GM12878 (cell line): ENCODE data around the gene TPST1. TPM values are rescaled to one million over a fixed set of nuclear protein-coding genes. Genes with fewer than 3 reads are reported as not detected.

Source experiments
- ATAC-seq: fragments of 200-7000 bp; cut with Tn5 transposase; 3 replicates; pipeline ENCODE4 v1.9.1; 2020; ENCODE audit warnings: mild to moderate bottlenecking, moderate library complexity
- BruUV-seq: library from RNA; stranded (reverse); fragments of 400-500 nt; replicated peaks from 2 replicates; lab custom pipeline; 2021; lab: Mats Ljungman, UMichigan
- CTCF ChIA-PET: fragments of 300-600 bp; sonication (Branson Sonifier 250); formaldehyde crosslinking; extraction: SDS; loops from one replicate; lab custom pipeline; 2021; ENCODE audit warnings: inconsistent platforms; lab: Yijun Ruan, JAX
- POLR2A ChIA-PET: fragments of 350-600 bp; formaldehyde crosslinking; extraction: SDS; loops from one replicate; lab custom pipeline; 2021; ENCODE audit warnings: inconsistent platforms; lab: Charles Lee
- RAD21 ChIA-PET: fragments of 300-600 bp; sonication (Branson Sonifier 250); formaldehyde crosslinking; loops from one replicate; lab custom pipeline; 2023; ENCODE audit warnings: antibody characterized with exemption; ENCODE audit not compliant: unreplicated experiment; lab: Charles Lee
- SMC1A ChIA-PET: fragments of 300-600 bp; sonication (Branson Sonifier 250); formaldehyde crosslinking; loops from one replicate; lab custom pipeline; 2023; ENCODE audit not compliant: unreplicated experiment, uncharacterized antibody; lab: Charles Lee
- DNase-seq: peaks from one replicate; pipeline ENCODE4 v3.0.0-alpha.2; 2011; ENCODE audit warnings: low read depth, low spot score
- FAIRE-seq: peaks from 3 replicates; lab custom pipeline; 2011; peaks lifted over from hg19 to GRCh38; lab: Jason Lieb, UNC
- H2AFZ ChIP-seq: 2 replicates; pipeline ENCODE4 v1.6.0; 2011; ENCODE audit warnings: low read depth, low read length, control low read depth; ENCODE audit not compliant: control insufficient read depth
- H3K27ac ChIP-seq: 2 replicates; pipeline ENCODE4 v1.5.1; 2011; ENCODE audit warnings: control low read depth; ENCODE audit not compliant: control insufficient read depth, insufficient read depth
- H3K27me3 ChIP-seq, 2 experiments: replicated peaks in 1 of 2; 2 replicates each; pipeline versions ENCODE4 v1.6.0 to v1.6.1; 2011; ENCODE audit warnings: low read length in 1 of 2; ENCODE audit not compliant: control insufficient read depth in 2 of 2, insufficient read depth in 2 of 2
- H3K36me3 ChIP-seq, 2 experiments: 2 replicates each; pipeline ENCODE4 v1.5.1; 2011; ENCODE audit warnings: low read length in 1 of 2; ENCODE audit not compliant: control insufficient read depth in 2 of 2, insufficient read depth in 2 of 2
- H3K4me1 ChIP-seq: 2 replicates; pipeline ENCODE4 v1.6.1; 2011; ENCODE audit warnings: mild to moderate bottlenecking, low read length, moderate library complexity, mixed read lengths; ENCODE audit not compliant: control insufficient read depth, insufficient read depth
- H3K4me2 ChIP-seq: 2 replicates; pipeline ENCODE4 v1.6.0; 2011; ENCODE audit warnings: control low read depth; ENCODE audit not compliant: control insufficient read depth, insufficient read depth
- H3K4me3 ChIP-seq: fragments of 200-600 bp; sonication (generic); 2 replicates; pipeline ENCODE4 v1.5.1; 2016
- H3K79me2 ChIP-seq: 2 replicates; pipeline ENCODE4 v1.6.0; 2011; ENCODE audit warnings: low read length; ENCODE audit not compliant: control insufficient read depth, insufficient read depth
- H3K9ac ChIP-seq: 2 replicates; pipeline ENCODE4 v1.8.0; 2011; ENCODE audit warnings: low read length, control low read depth, mixed read lengths; ENCODE audit not compliant: control insufficient read depth, insufficient read depth
- H3K9me3 ChIP-seq: replicated peaks from 3 replicates; pipeline ENCODE4 v1.5.1; 2011; ENCODE audit warnings: mild to moderate bottlenecking, low read length; ENCODE audit not compliant: control insufficient read depth, insufficient read depth
- H4K20me1 ChIP-seq: 2 replicates; pipeline ENCODE4 v1.6.0; 2011; ENCODE audit not compliant: control insufficient read depth, insufficient read depth
- EZH2 ChIP-seq: IDR thresholded peaks from 2 replicates; pipeline ENCODE4 v1.6.1; 2012; ENCODE audit warnings: low read depth, mild to moderate bottlenecking, control low read depth, inconsistent platforms, low read length, borderline replicate concordance; ENCODE audit not compliant: control insufficient read depth
- FOS ChIP-seq: IDR thresholded peaks from 3 replicates; pipeline ENCODE4 v1.6.1; 2011; ENCODE audit warnings: borderline replicate concordance; ENCODE audit not compliant: insufficient read length; ENCODE audit errors: extremely low read depth
- JUND ChIP-seq: IDR thresholded peaks from 2 replicates; pipeline ENCODE4 v1.6.1; 2012; ENCODE audit warnings: low read depth, mild to moderate bottlenecking, low read length, improper control_type of control experiment, moderate library complexity
- KDM1A ChIP-seq: fragments of 200-600 bp; sonication (generic); IDR thresholded peaks from 2 replicates; pipeline ENCODE4 v1.6.1; 2016; ENCODE audit warnings: borderline replicate concordance
- NBN ChIP-seq: fragments of 450-650 bp; IDR thresholded peaks from 2 replicates; pipeline ENCODE4 v1.6.1; 2016
- NFYA ChIP-seq: IDR thresholded peaks from 2 replicates; pipeline ENCODE4 v1.6.1; 2011; ENCODE audit warnings: low read depth, mild to moderate bottlenecking, low read length, improper control_type of control experiment, borderline replicate concordance
- NR2F1 ChIP-seq: fragments of 450-650 bp; conservative IDR thresholded peaks from 2 replicates; pipeline ENCODE4 v1.6.1; 2017; ENCODE audit warnings: mild to moderate bottlenecking
- PAX8 ChIP-seq: fragments of 450-650 bp; IDR thresholded peaks from 2 replicates; pipeline ENCODE4 v1.6.1; 2017; ENCODE audit warnings: mild to moderate bottlenecking, moderate library complexity
- POLR2AphosphoS2 ChIP-seq: IDR thresholded peaks from 2 replicates; pipeline ENCODE4 v1.6.1; 2011; ENCODE audit warnings: low read depth, mild to moderate bottlenecking, low read length, improper control_type of control experiment, moderate library complexity
- POLR2AphosphoS5 ChIP-seq: IDR thresholded peaks from 2 replicates; pipeline ENCODE4 v1.6.1; 2011; ENCODE audit warnings: mild to moderate bottlenecking, low read length, inconsistent platforms
- SPI1 ChIP-seq: IDR thresholded peaks from 2 replicates; pipeline ENCODE4 v1.6.1; 2011; ENCODE audit warnings: low read depth, mild to moderate bottlenecking, low read length, moderate library complexity, borderline replicate concordance; ENCODE audit not compliant: insufficient read depth
- SREBF1 ChIP-seq: IDR thresholded peaks from 2 replicates; pipeline ENCODE4 v1.6.1; 2012; ENCODE audit warnings: mild to moderate bottlenecking, low read length
- TBL1XR1 ChIP-seq: IDR thresholded peaks from 2 replicates; pipeline ENCODE4 v1.6.1; 2012; ENCODE audit warnings: low read depth, low read length, improper control_type of control experiment
- WGBS: methylation state at CpG from one replicate; pipeline ENCODE4 v1.1.6; 2016; ENCODE audit warnings: low lambda C conversion rate; ENCODE audit not compliant: insufficient replicate concordance, insufficient coverage; ENCODE audit errors: missing lambda C conversion rate; 5-methylcytosine and 5-hydroxymethylcytosine counted together
- in situ Hi-C: fragments of 300-500 bp; cut with MboI; formaldehyde crosslinking; loops from 9 replicates; pipeline ENCODE4 v1.14.3; 2018; ENCODE audit warnings: mixed read lengths
- intact Hi-C: fragments of 100-400 bp; cut with micrococcal nuclease; formaldehyde crosslinking; loops from one replicate; pipeline ENCODE4 v1.14.2; 2022; ENCODE audit not compliant: unreplicated experiment
- polyA plus RNA-seq, 11 experiments: library from polyadenylated mRNA; depleted of rRNA in 4 of 11; unstranded in 6 of 11; stranded (reverse) in 5 of 11; fragments of >200 nt; fragmentation: Nextera tagmentation in 4 of 11; fragmentation: Illumina TruSeq in 1 of 11; extraction: Ambion mirVana in 4 of 11; extraction: Trizol in 1 of 11; gene quantifications; 1 replicate in 1 of 11; 2 replicates in 10 of 11; pipeline versions ENCODE4 v1.2.1 to v1.2.3, GENCODE V29; 2011 to 2016; ENCODE audit warnings: inconsistent platforms in 2 of 11, missing spikeins in 2 of 11, low read depth in 1 of 11
- total RNA-seq, 4 experiments: library from RNA; depleted of rRNA in 3 of 4; stranded (reverse); fragments of >200 nt in 3 of 4; fragmentation: Illumina TruSeq in 1 of 4; extraction: Trizol in 1 of 4; gene quantifications; 2 replicates each; pipeline versions ENCODE4 v1.2.1 to v1.2.3, GENCODE V29; 2013 to 2021
- TF ChIP-seq, protein P1 (sequence below): IDR thresholded peaks from 2 replicates; pipeline ENCODE4 v1.6.1; 2012; ENCODE audit warnings: low read depth, low read length, improper control_type of control experiment
- TF ChIP-seq, protein P2 (sequence below): fragments of 450-650 bp; IDR thresholded peaks from 2 replicates; pipeline ENCODE4 v1.6.1; 2016; ENCODE audit warnings: mild to moderate bottlenecking, moderate library complexity, borderline replicate concordance

Gene TPST1
- total and polyA plus RNA-seq, 10 of the 15 experiments (the other 5 are each of a cell fraction or from before 2014, with no cell fraction given): 1.1 to 10.6 (median 7.5) TPM

GRCh38 chr7:66245008-66245407 is 39.9 kb downstream of the TPST1 start (continued):
- TF ChIP-seq POLR2AphosphoS2 (no peak), EZH2 (no peak), KDM1A (no peak), POLR2AphosphoS5 (no peak)

- FAIRE-seq: no peak
- Histone ChIP-seq H3K36me3 (no peaks in the 10 kb centered on the region), H3K4me3 (no peak overlapping the region), H4K20me1 (no peaks in the 10 kb centered on the region), H3K79me2 (no peaks in the 10 kb centered on the region), H3K9ac (no peak overlapping the region), H3K4me1 (no peaks in the 10 kb centered on the region), H2AFZ (no peak overlapping the region), H3K4me2 (no peak overlapping the region), H3K9me3 (no peaks in the 10 kb centered on the region), H3K27me3 (no peaks in the 10 kb centered on the region), H3K27ac (no peak overlapping the region)
- ATAC-seq: no peak
- ChIA-PET CTCF (interaction anchor here (1.1 to 1.3 kb wide), 2 partner anchors 24 to 406 kb away, joined by 3 read pairs; no protein-coding TSS in a partner anchor), SMC1A (interaction anchor here (0.6 to 3.0 kb wide), 3 partner anchors 12 to 102 kb away, joined by 3 to 15 read pairs (median 3); no protein-coding TSS in a partner anchor), RAD21 (interaction anchor here (0.7 kb wide), 1 partner anchor 36 kb away, joined by 3 read pairs; no protein-coding TSS in a partner anchor), POLR2A (interaction anchor here (0.5 kb wide), 1 partner anchor 41 kb away, joined by 4 read pairs; no protein-coding TSS in a partner anchor)
- intact Hi-C loops (no loop called here), in situ Hi-C loops (no loop called here)
- DNase-seq: no peak
- BruUV-seq: no TSS peak
- TF ChIP-seq JUND (no peak), NR2F1 (no peak), SREBF1 (no peak), SPI1 (no peak), NBN (no peak), FOS (no peak), TBL1XR1 (no peak), PAX8 (no peak), KDM1A (no peak), NFYA (no peak)
- TF ChIP-seq, protein P1, sequence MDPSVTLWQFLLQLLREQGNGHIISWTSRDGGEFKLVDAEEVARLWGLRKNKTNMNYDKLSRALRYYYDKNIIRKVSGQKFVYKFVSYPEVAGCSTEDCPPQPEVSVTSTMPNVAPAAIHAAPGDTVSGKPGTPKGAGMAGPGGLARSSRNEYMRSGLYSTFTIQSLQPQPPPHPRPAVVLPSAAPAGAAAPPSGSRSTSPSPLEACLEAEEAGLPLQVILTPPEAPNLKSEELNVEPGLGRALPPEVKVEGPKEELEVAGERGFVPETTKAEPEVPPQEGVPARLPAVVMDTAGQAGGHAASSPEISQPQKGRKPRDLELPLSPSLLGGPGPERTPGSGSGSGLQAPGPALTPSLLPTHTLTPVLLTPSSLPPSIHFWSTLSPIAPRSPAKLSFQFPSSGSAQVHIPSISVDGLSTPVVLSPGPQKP: no peak
- TF ChIP-seq, protein P2, sequence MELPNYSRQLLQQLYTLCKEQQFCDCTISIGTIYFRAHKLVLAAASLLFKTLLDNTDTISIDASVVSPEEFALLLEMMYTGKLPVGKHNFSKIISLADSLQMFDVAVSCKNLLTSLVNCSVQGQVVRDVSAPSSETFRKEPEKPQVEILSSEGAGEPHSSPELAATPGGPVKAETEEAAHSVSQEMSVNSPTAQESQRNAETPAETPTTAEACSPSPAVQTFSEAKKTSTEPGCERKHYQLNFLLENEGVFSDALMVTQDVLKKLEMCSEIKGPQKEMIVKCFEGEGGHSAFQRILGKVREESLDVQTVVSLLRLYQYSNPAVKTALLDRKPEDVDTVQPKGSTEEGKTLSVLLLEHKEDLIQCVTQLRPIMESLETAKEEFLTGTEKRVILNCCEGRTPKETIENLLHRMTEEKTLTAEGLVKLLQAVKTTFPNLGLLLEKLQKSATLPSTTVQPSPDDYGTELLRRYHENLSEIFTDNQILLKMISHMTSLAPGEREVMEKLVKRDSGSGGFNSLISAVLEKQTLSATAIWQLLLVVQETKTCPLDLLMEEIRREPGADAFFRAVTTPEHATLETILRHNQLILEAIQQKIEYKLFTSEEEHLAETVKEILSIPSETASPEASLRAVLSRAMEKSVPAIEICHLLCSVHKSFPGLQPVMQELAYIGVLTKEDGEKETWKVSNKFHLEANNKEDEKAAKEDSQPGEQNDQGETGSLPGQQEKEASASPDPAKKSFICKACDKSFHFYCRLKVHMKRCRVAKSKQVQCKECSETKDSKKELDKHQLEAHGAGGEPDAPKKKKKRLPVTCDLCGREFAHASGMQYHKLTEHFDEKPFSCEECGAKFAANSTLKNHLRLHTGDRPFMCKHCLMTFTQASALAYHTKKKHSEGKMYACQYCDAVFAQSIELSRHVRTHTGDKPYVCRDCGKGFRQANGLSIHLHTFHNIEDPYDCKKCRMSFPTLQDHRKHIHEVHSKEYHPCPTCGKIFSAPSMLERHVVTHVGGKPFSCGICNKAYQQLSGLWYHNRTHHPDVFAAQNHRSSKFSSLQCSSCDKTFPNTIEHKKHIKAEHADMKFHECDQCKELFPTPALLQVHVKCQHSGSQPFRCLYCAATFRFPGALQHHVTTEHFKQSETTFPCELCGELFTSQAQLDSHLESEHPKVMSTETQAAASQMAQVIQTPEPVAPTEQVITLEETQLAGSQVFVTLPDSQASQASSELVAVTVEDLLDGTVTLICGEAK: no peak
- WGBS: 96% methylated on average over 2 of the region's 2 CpGs
Observed at GRCh38 chr7:66246554-66247171, 41.5 kb downstream of the TPST1 start.
